Neural progenitor cell (in vitro differentiated cells): ENCODE data around the gene BTBD7.

ENCODE experiments used
- CTCF ChIP-seq: fragments of 200-600 bp; sonication (generic); IDR thresholded peaks from 2 replicates; pipeline ENCODE4 v1.5.1; 2017; ENCODE audit warnings: antibody characterized with exemption, mild to moderate bottlenecking
- EZH2 ChIP-seq: fragments of 200-600 bp; sonication (generic); IDR thresholded peaks from 2 replicates; pipeline ENCODE4 v1.6.1; 2017; ENCODE audit warnings: antibody characterized with exemption, mild to moderate bottlenecking, moderate library complexity
- EZH2phosphoT487 ChIP-seq: fragments of 200-600 bp; sonication (generic); IDR thresholded peaks from 2 replicates; pipeline ENCODE4 v1.6.1; 2017; ENCODE audit warnings: antibody characterized with exemption

- no peak for TF ChIP-seq CTCF
- no peak for TF ChIP-seq EZH2
- no peak for TF ChIP-seq EZH2phosphoT487
Observed at GRCh38 chr14:93220509-93220908, 112.3 kb downstream of the BTBD7 start.
